GM12891 (cell line): ENCODE results near the gene HSD17B2.

Source experiments
- POLR2A ChIP-seq: IDR thresholded peaks from 2 replicates; pipeline ENCODE4 v1.6.1; 2011; ENCODE audit warnings: low read depth, low read length, control low read depth
- POLR2AphosphoS5 ChIP-seq: IDR thresholded peaks from 2 replicates; pipeline ENCODE4 v1.6.1; 2011; ENCODE audit warnings: low read depth, low read length, control low read depth
- TAF1 ChIP-seq: IDR thresholded peaks from 2 replicates; pipeline ENCODE4 v1.6.1; 2011; ENCODE audit warnings: low read depth, low read length, control low read depth

GRCh38 chr16:82113741-82114140 lies 78.7 kb downstream of the HSD17B2 start:
- TF ChIP-seq POLR2A (no peak), TAF1 (no peak), POLR2AphosphoS5 (no peak)
